Glutamatergic neuron (in vitro differentiated cells): ENCODE data around the gene CLDN15. TPM values are rescaled to one million over a fixed set of nuclear protein-coding genes. Genes with fewer than 3 reads are reported as not detected.

Source experiments
- DNase-seq: peaks from one replicate; pipeline ENCODE4 v3.0.0; 2022
- H3K27ac Mint-ChIP-seq: one replicate; pipeline ENCODE4 v1.8.0; 2020; ENCODE audit warnings: mild to moderate bottlenecking, mixed read lengths, inconsistent platforms; ENCODE audit not compliant: unreplicated experiment
- H3K27me3 Mint-ChIP-seq: one replicate; pipeline ENCODE4 v1.8.0; 2020; ENCODE audit warnings: mild to moderate bottlenecking, moderate library complexity, mixed read lengths, inconsistent platforms; ENCODE audit not compliant: unreplicated experiment
- H3K36me3 Mint-ChIP-seq: one replicate; pipeline ENCODE4 v1.8.0; 2020; ENCODE audit warnings: mild to moderate bottlenecking, mixed read lengths, inconsistent platforms; ENCODE audit not compliant: unreplicated experiment
- H3K4me1 Mint-ChIP-seq: one replicate; pipeline ENCODE4 v1.8.0; 2020; ENCODE audit warnings: mild to moderate bottlenecking, low read depth, mixed read lengths, inconsistent platforms; ENCODE audit not compliant: unreplicated experiment
- H3K4me3 Mint-ChIP-seq: one replicate; pipeline ENCODE4 v1.8.0; 2020; ENCODE audit warnings: mild to moderate bottlenecking, mixed read lengths, inconsistent platforms; ENCODE audit not compliant: unreplicated experiment
- H3K9me3 Mint-ChIP-seq: one replicate; pipeline ENCODE4 v1.8.0; 2020; ENCODE audit warnings: mild to moderate bottlenecking, moderate library complexity, mixed read lengths, inconsistent platforms; ENCODE audit not compliant: unreplicated experiment
- CTCF ChIP-seq: fragments of 200-600 bp; sonication (generic); IDR thresholded peaks from one replicate; pipeline ENCODE4 v1.5.0; 2021; ENCODE audit not compliant: partially characterized antibody, unreplicated experiment
- total RNA-seq: library from RNA; stranded (reverse); fragmentation: NEBNext Ultra II Directional; extraction: Animal tissue kit (Norgen Biotek cat#: 25700); gene quantifications from one replicate; pipeline ENCODE4 v1.2.1, GENCODE V29; 2021; ENCODE audit not compliant: unreplicated experiment

CLDN15 gene
- total RNA-seq, 1 donor from 2014 or later: 9.4 TPM

- TF ChIP-seq CTCF: no peak
- H3K9me3 Mint-ChIP-seq: peaks cover 8% of the 10 kb centered on the region
- no peak for DNase-seq
- H3K27me3 Mint-ChIP-seq: peaks cover 4% of the 10 kb centered on the region
- H3K4me1 Mint-ChIP-seq: peaks cover 6% of the 10 kb centered on the region
- peak overlapping the region; percentile 94 for H3K4me3 Mint-ChIP-seq
- H3K36me3 Mint-ChIP-seq: no peaks in the 10 kb centered on the region
- peak overlapping the region; percentile 68 for H3K27ac Mint-ChIP-seq
These were observed 20.7 kb downstream of the CLDN15 start for GRCh38 chr7:101216860-101217387.

GRCh38 chr7:101216001-101216859 is 21.4 kb downstream of the CLDN15 start:
- Mint-ChIP-seq H3K4me1 (peaks cover 6% of the 10 kb centered on the region), H3K27ac (peak overlapping the region; percentile 68), H3K27me3 (peaks cover 4% of the 10 kb centered on the region), H3K9me3 (peaks cover 8% of the 10 kb centered on the region), H3K4me3 (peak overlapping the region; percentile 94), H3K36me3 (no peaks in the 10 kb centered on the region)
- TF ChIP-seq CTCF: no peak
- no peak for DNase-seq

- TF ChIP-seq CTCF: no peak
- H3K9me3 Mint-ChIP-seq: peaks cover 2% of the 10 kb centered on the region
- peaks cover 1% of the 10 kb centered on the region for H3K27me3 Mint-ChIP-seq
- no peak for DNase-seq
- H3K4me1 Mint-ChIP-seq: peaks cover 2% of the 10 kb centered on the region
- no peak overlapping the region for H3K4me3 Mint-ChIP-seq
- no peak overlapping the region for H3K27ac Mint-ChIP-seq
- H3K36me3 Mint-ChIP-seq: no peaks in the 10 kb centered on the region
These were observed 25.6 kb downstream of the CLDN15 start for GRCh38 chr7:101212014-101212413.

- no peak for TF ChIP-seq CTCF
- no peak overlapping the region for H3K27ac Mint-ChIP-seq
- peaks cover 2% of the 10 kb centered on the region for H3K4me1 Mint-ChIP-seq
- no peaks in the 10 kb centered on the region for H3K36me3 Mint-ChIP-seq
- DNase-seq: no peak
- H3K9me3 Mint-ChIP-seq: peaks cover 2% of the 10 kb centered on the region
- peaks cover 1% of the 10 kb centered on the region for H3K27me3 Mint-ChIP-seq
- no peak overlapping the region for H3K4me3 Mint-ChIP-seq
These were observed 26.1 kb downstream of the CLDN15 start for GRCh38 chr7:101211501-101211900.

- Mint-ChIP-seq H3K4me3 (no peak overlapping the region), H3K36me3 (no peaks in the 10 kb centered on the region), H3K27me3 (peaks cover 1% of the 10 kb centered on the region), H3K9me3 (peaks cover 2% of the 10 kb centered on the region), H3K4me1 (no peaks in the 10 kb centered on the region), H3K27ac (no peak overlapping the region)
- DNase-seq: no peak
- no peak for TF ChIP-seq CTCF
These were observed 27.5 kb downstream of the CLDN15 start for GRCh38 chr7:101210143-101210542.
